ENCODE results near the gene SRD5A3.

DNA sequence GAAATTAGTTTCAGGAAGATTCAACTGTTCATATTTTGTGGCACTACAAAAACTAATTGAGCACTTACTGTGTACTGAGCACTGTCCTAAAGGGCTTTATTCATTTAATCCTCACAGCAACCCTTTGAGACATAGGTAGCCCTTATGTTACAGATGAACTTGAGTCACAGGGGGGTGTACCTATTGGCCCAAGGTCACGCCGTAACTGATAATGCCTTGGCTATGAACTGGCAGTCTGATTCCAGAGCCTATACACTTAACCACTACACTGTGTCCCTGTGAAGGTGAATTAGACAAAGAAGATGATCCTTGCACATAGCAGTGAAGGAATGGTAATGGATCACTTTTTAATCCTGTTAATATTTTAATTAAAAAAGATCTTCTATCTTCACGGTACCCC is 61.7 kb downstream of the SRD5A3 start:
- TF ChIP-seq, protein P1, sequence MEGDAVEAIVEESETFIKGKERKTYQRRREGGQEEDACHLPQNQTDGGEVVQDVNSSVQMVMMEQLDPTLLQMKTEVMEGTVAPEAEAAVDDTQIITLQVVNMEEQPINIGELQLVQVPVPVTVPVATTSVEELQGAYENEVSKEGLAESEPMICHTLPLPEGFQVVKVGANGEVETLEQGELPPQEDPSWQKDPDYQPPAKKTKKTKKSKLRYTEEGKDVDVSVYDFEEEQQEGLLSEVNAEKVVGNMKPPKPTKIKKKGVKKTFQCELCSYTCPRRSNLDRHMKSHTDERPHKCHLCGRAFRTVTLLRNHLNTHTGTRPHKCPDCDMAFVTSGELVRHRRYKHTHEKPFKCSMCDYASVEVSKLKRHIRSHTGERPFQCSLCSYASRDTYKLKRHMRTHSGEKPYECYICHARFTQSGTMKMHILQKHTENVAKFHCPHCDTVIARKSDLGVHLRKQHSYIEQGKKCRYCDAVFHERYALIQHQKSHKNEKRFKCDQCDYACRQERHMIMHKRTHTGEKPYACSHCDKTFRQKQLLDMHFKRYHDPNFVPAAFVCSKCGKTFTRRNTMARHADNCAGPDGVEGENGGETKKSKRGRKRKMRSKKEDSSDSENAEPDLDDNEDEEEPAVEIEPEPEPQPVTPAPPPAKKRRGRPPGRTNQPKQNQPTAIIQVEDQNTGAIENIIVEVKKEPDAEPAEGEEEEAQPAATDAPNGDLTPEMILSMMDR (IDR thresholded peaks at IDR 0.05; ENCODE audit: low read depth, low read length, poor library complexity, severe bottlenecking): no peak
- TF ChIP-seq EZH2phosphoT487 (IDR thresholded peaks at IDR 0.05; ENCODE audit: borderline replicate concordance, low read length): no peak

All from DOHH2 (cell line).